ENCODE results near the gene TGFB2.

TGFB2 gene

DNA sequence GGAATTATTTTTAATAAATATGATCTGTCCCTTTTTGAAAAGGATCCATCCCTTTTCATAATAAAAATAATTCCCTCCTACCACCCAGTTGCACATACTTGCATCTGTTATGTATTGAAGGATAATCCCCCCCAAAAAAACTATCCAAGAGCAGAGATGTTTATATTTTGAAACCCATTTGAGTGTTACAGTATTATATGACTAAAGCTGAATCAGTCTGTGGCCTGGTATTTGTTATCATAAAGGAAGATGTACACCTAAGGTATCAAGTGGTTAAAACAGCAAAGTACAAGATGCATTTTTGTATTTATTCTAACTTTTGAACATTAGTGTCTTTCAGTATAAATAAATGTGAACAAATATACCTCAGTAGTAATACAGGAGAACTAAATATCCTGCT, 12.7 kb upstream of the TGFB2 start:
- DNase-seq (ENCODE audit: low read depth in 2 of 2) = no peak

DNA sequence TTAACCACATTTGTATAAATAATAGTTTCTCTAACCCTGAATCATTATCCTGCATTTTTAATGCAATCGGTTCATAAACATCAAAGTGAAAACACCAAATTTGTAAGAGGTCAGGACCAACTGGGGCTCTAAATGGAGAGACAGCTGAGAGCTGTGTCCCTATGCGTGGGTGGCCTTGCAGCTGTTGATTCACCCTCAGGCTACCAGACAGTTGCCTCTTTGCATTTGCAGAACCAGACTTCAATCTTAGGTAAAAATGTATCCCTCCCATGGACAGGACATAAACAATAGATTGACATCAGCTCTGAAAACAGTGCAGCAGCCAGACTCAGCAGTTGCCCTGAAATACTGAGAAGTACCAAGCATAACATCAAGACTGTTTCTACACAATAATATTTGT, 8.8 kb upstream of the TGFB2 start:
- DNase-seq (ENCODE audit: low read depth in 2 of 2) = no peak

DNA sequence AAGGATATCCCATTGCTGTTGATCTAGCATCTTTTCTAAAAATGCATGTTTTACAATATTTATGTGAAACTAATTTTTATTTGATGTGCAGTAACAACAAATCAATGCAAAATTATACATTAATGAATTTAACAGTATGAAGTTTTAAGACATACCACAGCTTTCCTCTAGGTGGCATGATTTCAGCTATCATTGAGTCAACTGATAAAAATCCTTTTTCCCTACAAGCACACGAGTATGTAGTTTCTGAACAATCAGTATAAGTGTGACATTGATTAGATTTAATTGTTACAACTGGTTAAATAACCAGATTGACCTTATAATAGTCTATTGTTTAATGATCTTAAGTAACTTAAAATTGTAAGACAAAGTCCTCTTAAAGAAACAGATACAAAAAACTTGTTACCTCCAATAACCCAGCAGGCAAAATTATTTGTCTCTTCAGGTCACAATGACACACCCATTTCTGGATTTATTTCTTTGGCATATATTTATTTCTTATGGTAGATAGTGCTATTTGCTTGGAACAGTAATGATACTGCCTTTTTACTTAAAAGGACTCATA, 5.8 kb upstream of the TGFB2 start:
- no peak for DNase-seq (ENCODE audit: low read depth in 2 of 2)

- DNase-seq (ENCODE audit: low read depth in 2 of 2) = no peak
Observed at GRCh38 chr1:218341325-218341724, 3.8 kb upstream of the TGFB2 start.

DNA sequence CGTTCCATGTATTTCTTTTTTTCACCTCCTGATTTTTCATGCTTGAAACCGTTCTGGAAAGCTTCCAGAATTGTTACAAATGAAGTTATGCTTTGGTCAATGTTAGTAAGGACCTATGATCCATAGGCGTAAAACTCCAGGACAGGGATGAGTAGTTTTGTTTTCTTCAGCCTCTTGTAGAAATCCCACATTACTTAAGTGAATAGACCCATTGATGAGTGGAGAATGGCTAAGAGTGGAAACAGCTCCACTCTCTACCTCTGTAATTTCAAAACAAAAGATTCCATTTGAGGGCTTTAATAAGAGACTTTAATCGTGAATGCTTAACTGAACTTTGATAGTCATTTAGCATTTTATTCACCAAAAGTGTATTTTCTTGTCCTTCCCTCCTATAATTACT, 3.0 kb upstream of the TGFB2 start:
- DNase-seq (ENCODE audit: low read depth in 2 of 2) = no peak

DNA sequence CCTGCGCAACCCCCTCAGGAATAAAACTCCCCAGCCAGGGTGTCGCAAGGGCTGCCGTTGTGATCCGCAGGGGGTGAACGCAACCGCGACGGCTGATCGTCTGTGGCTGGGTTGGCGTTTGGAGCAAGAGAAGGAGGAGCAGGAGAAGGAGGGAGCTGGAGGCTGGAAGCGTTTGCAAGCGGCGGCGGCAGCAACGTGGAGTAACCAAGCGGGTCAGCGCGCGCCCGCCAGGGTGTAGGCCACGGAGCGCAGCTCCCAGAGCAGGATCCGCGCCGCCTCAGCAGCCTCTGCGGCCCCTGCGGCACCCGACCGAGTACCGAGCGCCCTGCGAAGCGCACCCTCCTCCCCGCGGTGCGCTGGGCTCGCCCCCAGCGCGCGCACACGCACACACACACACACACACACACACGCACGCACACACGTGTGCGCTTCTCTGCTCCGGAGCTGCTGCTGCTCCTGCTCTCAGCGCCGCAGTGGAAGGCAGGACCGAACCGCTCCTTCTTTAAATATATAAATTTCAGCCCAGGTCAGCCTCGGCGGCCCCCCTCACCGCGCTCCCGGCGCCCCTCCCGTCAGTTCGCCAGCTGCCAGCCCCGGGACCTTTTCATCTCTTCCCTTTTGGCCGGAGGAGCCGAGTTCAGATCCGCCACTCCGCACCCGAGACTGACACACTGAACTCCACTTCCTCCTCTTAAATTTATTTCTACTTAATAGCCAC, 696 bp downstream of the TGFB2 start:
- no peak for DNase-seq (ENCODE audit: low read depth in 2 of 2)

GRCh38 chr1:218346391-218347204, 1.5 kb downstream of the TGFB2 start:
- no peak for DNase-seq (ENCODE audit: low read depth in 2 of 2)

GRCh38 chr1:218347336-218347722, 2.2 kb downstream of the TGFB2 start:
- DNase-seq (ENCODE audit: low read depth in 2 of 2) = no peak

DNA sequence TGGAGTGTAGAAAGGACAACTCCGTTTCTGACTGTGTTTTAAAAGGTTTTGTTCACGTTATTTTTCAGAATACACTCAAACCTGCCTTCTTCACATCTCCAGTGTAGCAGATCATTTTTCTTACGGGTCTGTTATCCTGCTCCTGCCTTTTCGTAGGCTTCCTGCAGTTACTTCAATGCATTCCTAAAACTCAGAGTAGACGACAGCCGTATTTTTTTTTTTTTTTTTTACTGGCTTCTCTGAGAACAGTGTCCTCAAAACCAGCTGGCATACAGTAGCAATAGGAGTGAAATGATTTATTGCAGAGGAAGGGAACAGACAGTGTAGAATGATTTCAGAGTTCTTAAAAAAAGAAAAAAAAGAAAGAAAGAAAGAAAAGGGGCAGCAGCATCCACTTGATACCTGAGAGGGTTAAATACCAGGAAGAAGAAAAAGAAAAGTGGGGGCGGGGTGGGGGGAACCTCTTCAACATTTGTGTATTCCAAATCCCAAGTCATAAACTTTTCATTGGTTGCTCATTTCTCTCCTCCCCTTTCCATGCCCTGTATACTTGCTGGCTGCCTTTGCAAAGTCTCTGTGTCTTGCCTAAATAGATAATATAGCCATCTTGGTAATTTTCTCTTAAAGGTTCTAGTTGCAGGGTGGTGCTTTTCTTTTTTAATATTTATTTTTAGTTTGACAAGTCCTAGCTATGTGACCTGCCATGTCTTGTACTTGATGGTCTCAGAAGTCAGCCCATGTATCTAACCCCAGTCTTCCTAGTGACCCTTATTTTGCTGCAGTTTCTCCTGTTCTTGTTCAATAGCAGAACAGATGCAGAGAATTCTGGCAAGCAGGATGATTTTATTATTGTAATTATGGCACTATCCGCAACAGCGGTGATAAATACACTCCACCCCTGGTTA, 2.8 kb downstream of the TGFB2 start:
- no peak for DNase-seq (ENCODE audit: low read depth in 2 of 2)

DNA sequence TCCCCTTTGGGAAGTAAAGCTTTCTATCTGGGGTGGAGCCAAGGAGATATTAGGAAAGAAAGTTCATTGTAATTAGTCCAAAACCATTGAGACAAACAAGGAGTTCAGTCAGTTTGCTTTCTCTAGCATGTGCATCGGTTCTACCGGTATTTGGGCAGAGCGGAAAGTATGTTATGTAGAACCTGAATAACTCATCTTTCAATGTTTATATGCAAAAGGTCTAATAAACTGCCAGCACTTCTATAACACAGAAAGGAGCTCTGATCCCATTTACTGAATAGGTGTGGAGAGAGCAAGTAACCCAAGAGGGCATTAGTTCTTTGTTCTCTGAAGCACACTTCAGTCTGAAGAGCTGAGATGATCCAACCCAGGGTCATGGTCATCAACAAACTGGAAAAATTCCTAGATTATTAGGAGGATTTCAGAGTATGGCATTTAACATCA, 3.5 kb downstream of the TGFB2 start:
- DNase-seq (ENCODE audit: low read depth in 2 of 2) = no peak

- no peak for DNase-seq (ENCODE audit: low read depth in 2 of 2)
Observed at GRCh38 chr1:218349348-218350034, 4.4 kb downstream of the TGFB2 start.

- no peak for DNase-seq (ENCODE audit: low read depth in 2 of 2)
Observed at GRCh38 chr1:218350035-218350525, 4.9 kb downstream of the TGFB2 start.

DNA sequence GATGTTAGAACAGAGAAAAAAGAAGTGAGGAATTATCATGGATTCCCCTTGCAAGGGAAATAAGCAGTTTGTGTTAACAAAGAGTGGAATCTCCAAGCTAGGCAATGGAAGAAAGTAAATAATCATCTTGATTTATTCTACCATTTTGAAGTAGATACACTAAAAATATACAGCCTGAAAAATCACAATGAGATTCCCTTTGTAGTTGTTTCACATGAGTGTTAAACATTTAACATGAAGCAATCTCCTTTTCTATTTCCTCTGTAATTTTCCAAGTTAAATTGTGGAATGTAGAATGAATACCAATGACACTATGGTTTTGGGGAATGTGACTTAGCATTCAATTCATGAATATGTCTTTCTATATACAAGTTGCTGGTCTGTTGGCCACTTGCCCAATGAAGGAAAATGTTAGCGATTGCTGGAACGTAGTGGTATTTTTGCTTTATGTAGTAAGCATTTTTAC, 5.7 kb downstream of the TGFB2 start:
- no peak for DNase-seq (ENCODE audit: low read depth in 2 of 2)

GRCh38 chr1:218351391-218352074, 6.4 kb downstream of the TGFB2 start:
- DNase-seq (ENCODE audit: low read depth in 2 of 2) = no peak

- DNase-seq (ENCODE audit: low read depth in 2 of 2) = no peak
Observed at GRCh38 chr1:218352075-218352438, 6.9 kb downstream of the TGFB2 start.

GRCh38 chr1:218353656-218354055, 8.5 kb downstream of the TGFB2 start:
- DNase-seq (ENCODE audit: low read depth in 2 of 2) = no peak

GRCh38 chr1:218355278-218355677, 10.1 kb downstream of the TGFB2 start:
- no peak for DNase-seq (ENCODE audit: low read depth in 2 of 2)

DNA sequence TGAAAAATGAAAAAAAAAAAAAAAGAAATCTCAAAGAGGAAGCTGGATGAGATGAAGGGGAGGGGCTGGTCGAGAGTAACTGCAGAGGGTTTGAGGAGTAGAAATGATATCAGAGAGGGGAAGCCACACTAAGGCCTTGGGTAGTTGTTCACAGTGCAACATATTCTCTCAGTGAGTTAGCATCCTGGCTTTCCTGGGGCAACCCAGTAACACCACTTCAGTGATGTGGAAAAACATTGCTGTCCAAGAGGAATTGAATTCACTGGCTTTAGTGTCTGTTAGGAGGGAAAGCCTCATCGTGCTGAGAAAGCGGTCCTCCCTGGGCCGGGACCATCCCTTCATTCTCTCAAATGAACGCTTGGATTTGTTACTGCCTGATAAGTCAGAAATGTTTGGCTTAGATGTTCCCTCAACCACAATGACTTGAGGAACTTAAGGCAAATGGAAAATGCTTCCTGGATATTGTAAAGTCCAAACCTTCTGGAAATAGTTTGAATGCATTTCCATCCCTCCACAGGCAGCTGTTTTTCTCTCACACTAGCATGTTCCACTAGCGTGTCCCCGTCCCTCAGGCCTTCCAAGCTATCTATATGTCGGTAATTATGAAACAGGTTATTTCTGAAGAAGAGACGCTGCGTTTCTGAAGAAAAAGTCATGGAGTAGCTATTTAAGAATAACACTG, 12.2 kb downstream of the TGFB2 start:
- no peak for DNase-seq (ENCODE audit: low read depth in 2 of 2)

DNA sequence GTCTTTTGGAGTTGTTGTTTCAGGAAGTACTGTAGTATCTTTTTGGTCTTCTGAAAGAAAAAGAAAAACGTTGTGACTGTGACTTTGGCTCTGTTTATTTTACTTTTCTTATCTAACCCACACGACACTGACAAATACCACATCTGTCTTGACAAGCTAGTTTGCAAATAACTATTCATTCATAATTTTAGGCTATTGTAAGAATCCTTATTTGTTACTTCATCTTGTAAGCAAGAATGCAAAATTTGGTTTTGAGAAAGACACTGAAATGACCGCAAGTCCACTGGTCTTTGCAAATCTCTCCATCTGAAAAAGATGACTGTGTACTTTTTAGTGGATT, 12.7 kb downstream of the TGFB2 start:
- DNase-seq (ENCODE audit: low read depth in 2 of 2) = no peak

Data from stimulated activated CD4-positive, alpha-beta T cell treated with anti-CD3 and anti-CD28 coated beads, Interleukin-12 subunit alpha, Interleukin-12 subunit beta, amount 100 ng/mL, for 24 hours (primary cell).